ENCODE data around the gene SLC22A4.

The SLC22A4 gene

GRCh38 chr5:132353486-132353995 is 59.3 kb downstream of the SLC22A4 start:
- DNase-seq = no peak

DNA sequence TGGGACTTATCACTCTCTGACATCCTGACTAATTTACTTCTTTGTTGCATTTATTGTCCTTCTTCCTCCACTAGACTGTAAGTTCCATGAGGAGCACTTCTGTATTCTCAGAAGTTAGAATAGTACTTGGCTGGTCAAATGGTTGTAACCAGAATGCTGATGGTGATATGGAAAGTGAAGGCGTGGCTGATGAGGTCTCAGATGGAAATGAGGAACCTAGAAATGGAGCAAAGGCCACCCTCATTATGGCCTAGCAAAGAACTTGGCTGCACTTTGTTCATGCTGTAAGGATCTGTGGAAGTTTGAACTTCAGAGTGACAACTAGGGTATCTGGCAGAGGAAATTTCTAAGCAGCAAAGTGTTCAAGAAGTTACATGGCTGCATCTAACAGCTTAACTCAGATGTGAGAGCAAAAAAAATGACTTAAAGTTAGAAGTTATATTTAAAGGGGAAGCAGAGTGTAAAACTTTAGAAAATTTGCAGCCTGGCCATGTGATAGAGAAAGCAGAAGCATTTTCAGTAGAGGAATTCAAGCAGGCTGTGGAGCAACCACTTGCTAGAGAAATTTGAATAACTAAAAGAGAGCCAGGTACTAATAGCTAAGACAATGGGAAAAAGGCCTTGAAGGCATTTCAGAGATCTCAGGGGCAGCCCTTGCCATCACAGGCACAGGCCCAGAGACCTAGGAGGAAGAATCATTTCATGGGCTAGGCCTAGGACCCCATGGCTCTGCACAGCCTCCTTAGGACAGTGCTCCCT is 60.4 kb downstream of the SLC22A4 start:
- no peak for DNase-seq

GRCh38 chr5:132355140-132355765 is 61.1 kb downstream of the SLC22A4 start:
- no peak for DNase-seq

GRCh38 chr5:132358775-132359174 is 64.6 kb downstream of the SLC22A4 start:
- DNase-seq = no peak

GRCh38 chr5:132362086-132362485 is 67.9 kb downstream of the SLC22A4 start:
- DNase-seq = no peak

GRCh38 chr5:132363431-132364112 is 69.4 kb downstream of the SLC22A4 start:
- DNase-seq = no peak

GRCh38 chr5:132364319-132364718 is 70.1 kb downstream of the SLC22A4 start:
- no peak for DNase-seq

GRCh38 chr5:132365213-132365612 is 71.0 kb downstream of the SLC22A4 start:
- DNase-seq = no peak

GRCh38 chr5:132368186-132368585 is 74.0 kb downstream of the SLC22A4 start:
- DNase-seq = no peak

- no peak for DNase-seq
These were observed 74.8 kb downstream of the SLC22A4 start for GRCh38 chr5:132369007-132369473.

GRCh38 chr5:132369474-132370180 is 75.4 kb downstream of the SLC22A4 start, which contains the start of gene SLC22A5:
SLC22A5 (plus strand) TSS chr5:132369710; CDS start chr5:132369973, 263 bp downstream.
- peak; percentile 62 to 72 for DNase-seq

- no peak for DNase-seq
These were observed 76.2 kb downstream of the SLC22A4 start for GRCh38 chr5:132370181-132370970.

DNA sequence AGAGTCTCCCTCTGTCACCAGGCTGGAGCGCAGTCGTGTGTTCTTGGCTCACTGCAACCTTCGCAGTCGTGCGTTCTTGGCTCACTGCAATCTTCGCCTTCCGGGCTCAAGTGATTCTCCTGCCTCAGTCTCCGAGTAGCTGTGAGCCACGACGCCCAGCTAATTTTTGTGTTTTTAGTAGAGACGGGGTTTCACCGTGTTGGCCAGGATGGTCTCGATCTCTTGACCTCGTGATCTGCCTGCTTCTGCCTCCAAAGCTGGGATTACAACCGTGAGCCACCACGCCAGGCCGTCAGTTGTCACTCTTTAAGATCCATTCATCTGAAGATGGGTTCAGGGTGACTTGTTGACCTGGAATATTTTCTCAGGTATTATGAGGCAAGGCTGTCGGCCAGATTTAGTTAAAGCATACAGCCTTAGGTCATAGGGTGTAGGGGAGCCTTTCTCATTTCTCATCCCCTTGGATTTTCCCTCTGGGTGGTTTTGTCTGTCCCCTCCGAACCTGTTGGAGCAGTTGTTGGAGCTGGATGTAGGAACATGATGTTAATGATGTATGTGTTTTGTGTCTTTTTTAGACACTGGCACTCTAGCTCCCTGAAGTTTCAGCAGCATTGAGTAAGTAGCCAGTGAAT is 76.9 kb downstream of the SLC22A4 start:
- no peak for DNase-seq

DNA sequence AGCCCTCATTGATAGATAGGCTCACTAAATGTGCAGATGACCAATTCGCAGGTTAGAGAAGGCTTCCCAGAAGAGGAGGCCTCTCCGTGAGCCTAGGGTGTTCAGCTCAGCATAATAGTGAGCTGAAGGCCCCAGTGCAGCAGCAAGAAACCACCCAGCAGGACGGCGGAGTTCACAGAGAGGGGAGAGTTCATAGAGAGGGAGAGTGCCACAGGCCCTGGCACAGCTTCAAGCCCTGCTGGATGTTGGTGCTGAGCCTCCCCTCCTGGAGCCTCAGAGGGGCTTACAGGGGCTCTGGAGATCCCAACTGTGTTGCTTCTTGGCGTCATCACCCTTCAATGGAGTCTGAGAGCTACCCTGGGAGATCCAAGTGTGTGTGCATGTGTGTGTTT is 77.4 kb downstream of the SLC22A4 start:
- no peak for DNase-seq

- DNase-seq = no peak
These were observed 77.9 kb downstream of the SLC22A4 start for GRCh38 chr5:132372127-132372526.

GRCh38 chr5:132372542-132372941 is 78.3 kb downstream of the SLC22A4 start:
- DNase-seq = no peak

- DNase-seq = no peak
These were observed 81.8 kb downstream of the SLC22A4 start for GRCh38 chr5:132375957-132376356.

DNA sequence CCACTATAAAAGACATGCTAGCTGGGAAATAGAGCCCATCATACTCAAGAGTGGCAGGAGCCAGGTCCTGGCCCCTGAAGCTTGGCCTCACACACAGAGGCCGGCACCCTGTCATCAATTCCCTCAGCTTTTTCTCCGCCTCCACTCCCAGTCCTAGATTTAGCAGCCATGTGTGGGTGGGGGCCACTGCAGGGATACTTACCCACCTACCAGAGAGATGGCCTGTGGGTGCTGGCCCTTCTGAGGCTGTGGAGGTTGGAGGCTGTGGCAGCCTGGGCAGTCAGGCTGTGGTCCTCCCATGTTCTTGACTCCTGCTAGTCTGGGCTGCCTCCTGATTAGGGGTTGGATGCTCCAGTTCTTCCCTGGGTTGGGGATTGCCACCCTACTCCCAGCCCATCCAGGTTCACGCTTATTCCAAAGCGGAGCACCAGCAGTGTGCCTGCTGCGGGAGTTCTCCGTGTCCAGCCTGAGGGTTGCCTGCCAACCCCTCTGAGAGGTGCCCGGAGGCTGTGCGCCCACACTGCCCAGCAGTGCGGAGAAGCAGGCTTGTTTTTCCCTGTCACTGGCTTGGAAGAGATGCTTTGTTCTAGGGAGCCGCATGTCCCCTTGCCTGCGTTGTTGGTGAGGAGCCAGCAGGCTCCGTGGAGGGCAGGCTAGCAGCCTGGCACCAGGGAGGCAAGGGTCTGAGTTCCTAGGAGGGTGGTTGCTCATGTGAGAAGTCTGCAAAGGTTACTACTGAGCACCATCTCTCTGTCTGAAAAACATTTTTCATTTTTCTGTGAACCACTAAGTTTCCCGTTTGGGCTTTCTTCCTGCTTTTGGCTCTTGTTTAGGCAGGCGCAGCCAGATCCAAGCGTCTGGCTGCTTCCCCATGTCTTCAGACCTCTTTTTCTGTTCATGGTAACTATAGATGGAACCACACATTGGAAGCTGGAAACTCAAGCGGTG is 82.8 kb downstream of the SLC22A4 start:
- no peak for DNase-seq

DNA sequence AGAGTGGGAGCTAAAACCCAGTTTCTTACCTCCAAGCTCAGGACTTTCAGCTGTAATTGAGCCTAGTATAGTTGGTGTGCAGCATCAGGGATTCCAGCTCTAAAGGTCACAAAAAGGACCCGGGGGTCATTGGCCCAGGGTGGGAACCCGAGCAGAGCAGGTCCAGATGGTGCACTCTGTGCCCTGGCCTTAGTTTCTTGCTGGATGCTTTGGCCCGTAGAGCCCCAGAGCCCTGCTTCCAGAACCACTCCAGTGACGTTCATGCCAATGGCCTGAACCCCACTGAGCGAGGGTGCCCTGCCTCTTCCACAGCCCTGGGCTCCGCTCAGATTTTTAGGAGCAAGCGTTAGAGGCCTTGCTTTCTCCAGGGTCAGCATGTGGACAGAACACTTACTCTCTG is 83.5 kb downstream of the SLC22A4 start:
- no peak for DNase-seq

DNA sequence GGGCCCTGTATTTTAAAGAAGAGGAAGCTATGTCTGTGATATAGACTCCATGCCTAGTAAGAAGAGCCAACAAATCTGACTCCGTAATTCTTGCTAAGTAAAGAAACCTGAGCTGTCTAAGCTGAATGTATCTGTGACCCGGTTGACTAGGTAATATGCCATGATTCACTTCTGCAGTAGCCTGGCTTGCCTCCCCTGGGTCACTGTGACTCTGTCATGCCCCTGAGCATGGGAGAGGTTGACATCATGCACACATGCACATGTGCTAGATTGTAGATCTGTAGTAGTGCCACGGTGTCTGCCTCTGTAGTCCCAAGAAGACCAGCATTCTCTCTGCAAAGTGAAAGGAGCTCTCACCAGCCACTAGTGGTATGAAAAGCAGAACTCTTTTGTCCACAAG is 84.4 kb downstream of the SLC22A4 start:
- no peak for DNase-seq
